RWPE2 (cell line): ENCODE results near the gene RAB1B.
A peak's percentile ranks its signal among the peaks of the same experiment; 100 is the strongest.
"Not testable (repeated sequence)": the region's sequence is repeated elsewhere in the genome, so short reads cannot be mapped to it uniquely, and the experiment has no call there.

Source experiments
- ATAC-seq: fragments of 200-7000 bp; cut with Tn5 transposase; 3 replicates; pipeline ENCODE4 v1.9.1; 2021; ENCODE audit warnings: low read depth
- DNase-seq: peaks from one replicate; pipeline ENCODE4 v3.0.0-alpha.2; 2020; ENCODE audit warnings: low spot score
- H3K27ac ChIP-seq: fragments of 450-650 bp; 2 replicates; pipeline ENCODE4 v1.5.1; 2017; ENCODE audit warnings: mild to moderate bottlenecking; ENCODE audit not compliant: poor library complexity, severe bottlenecking
- H3K27me3 ChIP-seq: fragments of 250-450 bp; sonication (Bioruptor Pico); 2 replicates; pipeline ENCODE4 v1.5.1; 2021; ENCODE audit warnings: mild to moderate bottlenecking, moderate library complexity; ENCODE audit not compliant: insufficient read depth, poor library complexity, severe bottlenecking
- H3K36me3 ChIP-seq: fragments of 250-450 bp; sonication (Bioruptor Pico); 2 replicates; pipeline ENCODE4 v1.5.1; 2020; ENCODE audit warnings: low read depth, mild to moderate bottlenecking, moderate library complexity
- H3K4me1 ChIP-seq: fragments of 250-450 bp; sonication (Bioruptor Pico); 2 replicates; pipeline ENCODE4 v1.5.1; 2021; ENCODE audit warnings: mild to moderate bottlenecking, moderate library complexity; ENCODE audit not compliant: insufficient read depth, poor library complexity, severe bottlenecking
- H3K4me3 ChIP-seq: fragments of 250-450 bp; sonication (Bioruptor Pico); 2 replicates; pipeline ENCODE4 v1.5.1; 2021; ENCODE audit warnings: mild to moderate bottlenecking, moderate library complexity; ENCODE audit not compliant: severe bottlenecking
- H3K9me3 ChIP-seq: fragments of 250-450 bp; sonication (Bioruptor Pico); 2 replicates; pipeline ENCODE4 v1.5.1; 2021; ENCODE audit warnings: mild to moderate bottlenecking, moderate library complexity; ENCODE audit not compliant: severe bottlenecking
- CTCF ChIP-seq: fragments of 450-650 bp; IDR thresholded peaks from one replicate; pipeline ENCODE4 v1.5.1; 2017; ENCODE audit warnings: mild to moderate bottlenecking, moderate library complexity; ENCODE audit not compliant: poor library complexity, severe bottlenecking

RAB1B gene

GRCh38 chr11:66251809-66252208 lies 16.6 kb upstream of the RAB1B start:
- H3K4me1 ChIP-seq, result no peaks in the 10 kb centered on the region
- no peaks in the 10 kb centered on the region for H3K27me3 ChIP-seq
- no peak for TF ChIP-seq CTCF
- ATAC-seq (no peak), DNase-seq (no peak)
- no peaks in the 10 kb centered on the region for H3K9me3 ChIP-seq
- no peak overlapping the region for H3K4me3 ChIP-seq
- H3K27ac ChIP-seq, result no peak overlapping the region
- no peaks in the 10 kb centered on the region for H3K36me3 ChIP-seq

- not testable (repeated sequence) for H3K36me3 ChIP-seq, H3K4me1 ChIP-seq, H3K27ac ChIP-seq, H3K27me3 ChIP-seq, DNase-seq, H3K4me3 ChIP-seq, ATAC-seq, H3K9me3 ChIP-seq
These were observed 15.4 kb upstream of the RAB1B start for GRCh38 chr11:66253081-66253480.

DNA sequence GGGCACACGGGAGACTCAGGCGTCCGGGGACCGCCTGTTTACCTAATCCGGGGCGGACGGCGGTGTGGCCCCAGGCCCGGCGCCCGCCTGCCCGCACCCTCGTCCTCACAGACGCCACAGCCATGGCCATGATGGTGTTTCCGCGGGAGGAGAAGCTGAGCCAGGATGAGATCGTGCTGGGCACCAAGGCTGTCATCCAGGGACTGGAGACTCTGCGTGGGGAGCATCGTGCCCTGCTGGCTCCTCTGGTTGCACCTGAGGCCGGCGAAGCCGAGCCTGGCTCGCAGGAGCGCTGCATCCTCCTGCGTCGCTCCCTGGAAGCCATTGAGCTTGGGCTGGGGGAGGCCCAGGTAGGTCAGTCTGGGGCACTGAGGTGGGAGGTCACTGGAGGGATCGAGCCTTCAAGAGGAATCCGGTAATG lies 10.0 kb upstream of the RAB1B start:
- peak; percentile 78 for TF ChIP-seq CTCF
- Histone ChIP-seq H3K4me3 (peak overlapping the region; percentile 74), H3K27ac (peak overlapping the region; percentile 72), H3K4me1 (no peaks in the 10 kb centered on the region), H3K27me3 (no peaks in the 10 kb centered on the region), H3K9me3 (no peaks in the 10 kb centered on the region), H3K36me3 (peaks cover 21% of the 10 kb centered on the region)
- ATAC-seq, result peak; percentile 1; the same call in 2 of the 3 replicates
- peak; percentile 55 for DNase-seq

GRCh38 chr11:66259225-66259624 lies 9.2 kb upstream of the RAB1B start:
- no peaks in the 10 kb centered on the region for H3K27me3 ChIP-seq
- no peak for TF ChIP-seq CTCF
- no peak overlapping the region for H3K4me3 ChIP-seq
- H3K27ac ChIP-seq, result no peak overlapping the region
- ATAC-seq, result no peak
- DNase-seq, result no peak
- H3K4me1 ChIP-seq, result no peaks in the 10 kb centered on the region
- H3K36me3 ChIP-seq, result peaks cover 21% of the 10 kb centered on the region
- no peaks in the 10 kb centered on the region for H3K9me3 ChIP-seq

DNA sequence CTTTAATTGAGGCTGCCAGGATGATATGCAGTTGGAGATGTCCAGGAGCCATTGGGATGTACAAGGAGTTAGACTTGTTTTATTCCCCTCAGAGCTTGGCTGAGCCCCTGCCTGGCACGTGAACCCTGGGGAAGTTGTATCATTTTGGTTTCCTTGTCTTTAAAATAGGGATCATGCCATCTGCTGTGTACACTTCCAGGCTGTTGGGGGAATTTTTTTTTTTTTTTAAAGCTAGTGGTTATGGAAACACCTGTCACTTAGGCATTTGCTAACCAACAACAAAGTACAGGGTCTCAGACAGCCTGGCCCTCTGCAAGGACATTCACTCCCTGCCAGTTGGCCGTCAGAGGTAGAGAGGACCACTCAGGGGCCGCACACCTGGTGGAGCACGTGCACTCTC lies 8.5 kb upstream of the RAB1B start:
- Histone ChIP-seq H3K27ac (no peak overlapping the region), H3K4me3 (no peak overlapping the region), H3K27me3 (no peaks in the 10 kb centered on the region), H3K4me1 (no peaks in the 10 kb centered on the region), H3K9me3 (no peaks in the 10 kb centered on the region), H3K36me3 (peaks cover 28% of the 10 kb centered on the region)
- no peak for TF ChIP-seq CTCF
- ATAC-seq (no peak), DNase-seq (no peak)
